Stimulated activated CD8-positive, alpha-beta memory T cell treated with anti-CD3 and anti-CD28 coated beads, Interleukin-12 subunit alpha, Interleukin-12 subunit beta, amount 100 ng/mL, for 4 hours (primary cell): ENCODE measurements around the gene IFNG.

Experiments used
- DNase-seq: peaks from one replicate; pipeline ENCODE4 v3.0.0-alpha.2; 2020; ENCODE audit warnings: low read depth

Gene IFNG

GRCh38 chr12:68115281-68115680 lies 44.3 kb downstream of the IFNG start:
- DNase-seq, result no peak

GRCh38 chr12:68114606-68115005 lies 44.9 kb downstream of the IFNG start:
- no peak for DNase-seq

GRCh38 chr12:68113644-68114043 lies 45.9 kb downstream of the IFNG start:
- peak; percentile 10 for DNase-seq

- no peak for DNase-seq
Measured at GRCh38 chr12:68111995-68112394, 47.5 kb downstream of the IFNG start.

GRCh38 chr12:68109444-68110217 lies 49.9 kb downstream of the IFNG start:
- no peak for DNase-seq

GRCh38 chr12:68109001-68109400 lies 50.5 kb downstream of the IFNG start:
- no peak for DNase-seq

GRCh38 chr12:68106660-68107059 lies 52.9 kb downstream of the IFNG start:
- DNase-seq, result no peak

- no peak for DNase-seq
Measured at GRCh38 chr12:68106160-68106559, 53.4 kb downstream of the IFNG start.
